Renal cortex interstitium (tissue), 11 donors: ENCODE data around the gene PYHIN1. TPM values are rescaled to one million over a fixed set of nuclear protein-coding genes. Genes with fewer than 3 reads are reported as not detected.

Experiments
- DNase-seq, 11 donors: peaks; one replicate each; pipeline ENCODE4 v3.0.0-alpha.2; 2013; ENCODE audit warnings: low read depth in 9 of 11, low spot score in 4 of 11; ENCODE audit errors: extremely low read depth in 1 of 11
- polyA plus RNA-seq, 3 donors: library from polyadenylated mRNA; unstranded; fragments of 120-200 nt; gene quantifications; one replicate each; pipeline ENCODE4 v1.2.1, GENCODE V29; 2013; ENCODE audit not compliant: insufficient read length in 3 of 3

Gene PYHIN1
- polyA plus RNA-seq, 3 donors, result 0.13 to 0.20 (median 0.18) TPM

DNA sequence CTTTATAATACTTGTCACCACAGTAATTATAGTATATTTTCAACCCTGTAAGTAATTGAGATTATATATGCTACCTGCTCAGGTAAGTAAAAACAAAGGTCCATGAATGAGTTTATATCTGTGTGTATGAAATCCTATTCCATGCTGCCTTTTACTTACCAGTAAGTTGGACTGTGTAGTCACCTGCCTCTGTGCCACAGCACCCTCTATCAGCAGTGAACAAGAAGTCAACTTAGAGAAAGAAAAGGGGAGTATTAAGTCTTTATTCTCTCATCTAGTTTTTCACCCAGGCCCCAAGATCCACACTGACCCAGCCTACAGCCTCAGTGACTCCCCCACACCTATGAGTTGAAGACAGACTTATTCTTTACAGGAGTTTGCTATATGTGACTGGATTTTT lies 41.5 kb downstream of the PYHIN1 start:
- no peak for DNase-seq

DNA sequence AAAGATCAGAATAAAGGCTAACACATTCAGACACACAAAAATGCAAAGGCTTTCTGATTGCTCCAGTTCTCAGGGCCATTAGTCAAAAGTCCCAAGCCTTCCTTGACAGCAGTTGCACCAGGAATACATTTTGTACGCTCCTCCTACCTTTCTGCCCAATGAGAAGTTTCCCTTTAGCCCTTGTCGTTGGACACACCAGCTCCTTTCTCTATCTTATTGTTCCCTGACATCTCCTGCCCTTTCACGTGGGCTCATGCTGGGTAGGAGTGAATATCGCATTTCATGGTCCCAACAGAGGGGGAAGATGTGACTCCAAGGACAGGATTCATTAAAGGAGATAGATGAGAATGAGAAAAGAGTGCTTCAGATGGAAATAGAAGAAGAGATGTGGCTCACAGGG lies 44.9 kb downstream of the PYHIN1 start:
- DNase-seq, result peak in 1 of 11 donors; percentile 1

DNA sequence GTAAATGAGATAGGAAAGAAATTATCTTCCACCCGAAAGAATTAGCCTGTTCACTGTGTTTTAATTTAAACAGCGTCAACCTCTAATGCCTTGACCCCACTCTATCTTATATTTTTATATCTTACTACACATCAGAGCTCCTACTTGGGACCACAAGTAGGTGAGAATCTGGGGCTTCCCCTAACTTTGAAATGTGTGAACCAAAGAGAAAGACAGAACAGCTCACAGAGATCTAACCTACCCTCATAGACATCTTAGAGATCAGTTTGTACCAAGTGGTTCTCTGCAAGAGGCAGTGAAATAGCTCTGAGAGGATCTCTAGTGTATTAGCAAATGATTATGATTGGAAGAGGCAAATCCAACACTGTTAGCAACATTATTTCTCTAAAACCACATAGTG lies 47.4 kb downstream of the PYHIN1 start:
- DNase-seq, result no peak

DNA sequence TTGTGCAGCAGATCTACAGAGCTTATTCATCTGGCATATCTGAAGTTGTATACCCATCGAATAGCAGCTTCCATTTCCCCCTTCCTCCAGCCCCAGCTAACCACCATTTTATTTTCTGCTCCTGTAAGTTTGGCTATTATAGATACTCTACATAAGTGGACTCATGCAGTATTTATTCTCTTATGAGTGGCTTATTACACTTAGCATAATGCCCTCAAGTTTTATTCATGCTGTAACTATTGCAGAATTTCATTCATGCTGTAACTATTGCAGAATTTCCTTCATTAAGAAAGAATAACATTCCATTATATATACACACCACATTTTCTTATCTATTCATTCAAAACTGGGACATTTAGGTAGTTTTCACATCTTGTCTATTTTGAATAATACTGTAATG lies 47.9 kb downstream of the PYHIN1 start:
- DNase-seq, result no peak

DNA sequence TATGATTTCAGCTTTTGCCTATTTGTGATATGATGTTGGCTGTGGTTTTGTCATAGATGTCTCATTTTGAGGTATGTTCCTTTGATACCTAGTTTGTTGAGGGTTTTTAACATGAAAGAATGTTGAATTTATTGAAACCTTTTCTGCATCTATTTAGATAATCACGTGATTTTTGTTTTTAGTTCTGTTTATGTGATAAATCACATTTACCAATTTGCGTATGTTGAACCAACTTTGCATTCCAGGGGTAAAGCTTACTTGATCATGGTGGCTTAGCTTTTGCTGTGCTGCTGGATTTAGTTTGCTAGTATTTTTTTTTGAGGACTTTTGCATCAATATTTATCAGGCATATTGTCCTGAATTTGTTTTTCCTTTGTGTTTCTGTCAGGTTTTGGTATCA lies 51.9 kb downstream of the PYHIN1 start:
- no peak for DNase-seq

DNA sequence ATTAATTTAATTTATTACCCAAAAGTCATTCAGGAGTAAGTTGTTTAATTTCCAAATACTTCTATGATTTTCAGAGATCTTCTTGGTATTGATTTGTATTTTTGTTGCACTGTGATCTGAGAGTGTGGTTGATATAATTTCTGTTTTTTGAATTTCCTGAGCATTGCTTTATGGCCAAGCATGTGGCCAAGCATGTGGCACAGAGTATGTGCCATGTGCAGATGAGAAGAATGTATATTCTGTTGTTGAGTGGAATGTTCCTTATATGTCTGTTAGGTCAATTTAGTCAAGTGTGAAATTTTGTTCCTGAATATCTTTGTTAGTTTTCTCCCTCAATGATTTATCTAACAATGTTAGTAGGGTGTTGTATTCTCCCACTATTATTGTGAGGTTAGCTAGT lies 53.0 kb downstream of the PYHIN1 start:
- DNase-seq, result no peak

DNA sequence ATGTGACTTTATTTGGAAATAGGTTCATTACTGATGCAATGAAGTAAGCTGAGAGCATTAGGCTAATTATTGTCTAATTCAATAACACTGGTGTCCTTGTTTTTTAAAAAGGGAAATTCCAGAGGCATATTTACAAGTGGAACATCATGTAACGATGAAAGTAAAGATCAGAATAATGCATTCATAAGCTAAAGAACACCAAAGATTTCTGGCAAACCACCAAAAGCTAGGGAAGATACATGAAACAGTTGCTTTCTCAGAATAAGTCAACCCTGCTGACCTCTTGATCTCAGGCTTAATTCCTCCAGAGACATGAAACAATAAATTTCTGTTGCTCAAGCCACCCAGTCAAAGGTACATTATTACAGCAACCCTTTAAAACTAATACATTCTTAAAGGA lies 58.1 kb downstream of the PYHIN1 start:
- no peak for DNase-seq

DNA sequence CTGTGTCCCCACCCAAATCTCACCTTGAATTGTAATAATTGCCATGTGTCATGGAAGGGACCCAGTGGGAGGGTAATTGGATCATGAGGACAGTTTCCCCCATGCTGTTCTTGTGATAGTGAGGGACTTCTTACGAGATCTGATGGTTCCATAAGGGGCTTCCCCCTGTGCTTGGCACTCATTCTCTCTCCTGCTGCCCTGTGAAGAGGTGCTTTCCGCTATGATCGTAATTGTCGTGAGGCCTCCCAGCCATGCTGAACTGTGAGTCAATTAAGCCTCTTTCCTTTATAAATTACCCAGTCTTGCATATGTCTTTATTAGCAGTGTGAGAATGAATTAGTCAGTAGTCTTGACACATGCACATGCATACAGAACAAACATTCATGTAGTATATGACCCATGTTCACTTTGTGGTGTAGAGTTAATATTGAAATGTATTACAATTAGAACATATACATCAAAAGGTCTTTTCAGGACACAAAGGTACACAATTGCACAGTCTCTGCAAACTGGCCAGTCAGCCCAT lies 61.5 kb downstream of the PYHIN1 start:
- no peak for DNase-seq

DNA sequence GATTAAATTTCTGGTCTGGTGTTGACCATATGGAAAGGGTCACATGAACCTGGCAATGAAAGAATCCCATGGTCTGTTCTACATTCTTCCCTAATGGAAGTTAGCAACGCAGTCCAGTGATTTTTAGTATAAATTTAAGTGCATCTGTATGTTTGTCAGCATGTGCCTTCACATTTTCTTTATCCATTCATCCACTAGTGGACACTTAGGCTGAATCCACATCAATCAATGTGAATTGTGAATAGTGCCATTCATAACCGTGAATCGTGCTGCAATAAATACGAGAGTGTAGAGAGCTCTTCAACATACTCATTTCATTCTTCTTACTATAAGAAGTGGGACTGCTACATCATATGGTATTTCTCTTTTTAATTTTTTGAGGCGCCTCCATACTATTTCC lies 65.6 kb downstream of the PYHIN1 start:
- DNase-seq, result no peak

DNA sequence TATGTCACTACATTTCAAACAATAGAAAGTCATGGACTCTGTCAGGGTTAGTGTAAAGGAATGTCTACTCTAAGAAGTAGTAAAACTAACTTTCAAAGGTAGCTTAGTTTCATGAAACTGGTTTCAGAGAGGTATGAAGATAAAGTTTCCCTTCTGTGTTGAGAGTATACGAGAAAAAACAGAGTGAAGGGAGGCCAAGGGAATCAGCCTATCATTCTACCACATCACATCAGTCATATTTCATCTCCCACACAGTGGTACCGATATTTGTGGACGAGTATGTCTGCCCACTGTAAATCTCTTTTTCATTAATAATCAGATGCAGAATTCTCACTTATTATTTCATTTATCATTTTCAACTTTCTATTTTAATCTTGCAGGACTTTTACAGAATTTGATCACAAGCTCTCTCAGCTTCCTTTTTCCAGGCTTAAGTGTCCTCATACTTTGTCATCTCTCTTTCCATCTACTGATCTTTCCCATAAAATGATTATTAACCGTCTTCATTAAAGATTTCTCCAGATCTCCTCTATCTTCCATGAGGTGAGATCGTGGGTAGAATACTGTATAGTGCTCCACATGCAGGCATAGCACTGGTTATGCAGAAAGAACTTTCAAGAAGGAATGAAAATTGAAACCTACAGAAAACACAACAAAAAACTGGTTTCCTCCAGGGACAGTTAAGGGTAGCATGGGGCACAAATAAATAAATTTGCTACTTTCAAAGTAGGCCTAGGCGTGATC lies 66.9 kb downstream of the PYHIN1 start:
- DNase-seq, result no peak

DNA sequence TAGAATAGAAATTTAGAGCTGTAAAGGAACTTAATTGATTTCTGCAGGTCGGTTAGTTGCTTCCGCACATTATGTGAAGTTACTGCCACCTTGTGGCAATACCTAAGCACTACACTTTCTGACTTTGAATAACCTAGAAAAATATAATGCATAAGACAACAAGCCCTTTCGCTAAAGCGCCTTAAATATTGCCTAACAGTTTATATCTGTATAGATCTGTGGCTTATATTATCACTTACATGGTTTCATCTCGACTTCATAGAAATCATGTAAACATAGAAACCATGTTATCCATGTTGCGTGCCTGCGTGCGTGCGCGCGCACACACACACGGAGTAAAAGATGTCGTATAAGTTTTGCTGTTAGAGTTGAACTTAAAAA lies 67.4 kb downstream of the PYHIN1 start:
- DNase-seq, result peak in 7 of 11 donors; percentile 49 to 84 (median 58)

DNA sequence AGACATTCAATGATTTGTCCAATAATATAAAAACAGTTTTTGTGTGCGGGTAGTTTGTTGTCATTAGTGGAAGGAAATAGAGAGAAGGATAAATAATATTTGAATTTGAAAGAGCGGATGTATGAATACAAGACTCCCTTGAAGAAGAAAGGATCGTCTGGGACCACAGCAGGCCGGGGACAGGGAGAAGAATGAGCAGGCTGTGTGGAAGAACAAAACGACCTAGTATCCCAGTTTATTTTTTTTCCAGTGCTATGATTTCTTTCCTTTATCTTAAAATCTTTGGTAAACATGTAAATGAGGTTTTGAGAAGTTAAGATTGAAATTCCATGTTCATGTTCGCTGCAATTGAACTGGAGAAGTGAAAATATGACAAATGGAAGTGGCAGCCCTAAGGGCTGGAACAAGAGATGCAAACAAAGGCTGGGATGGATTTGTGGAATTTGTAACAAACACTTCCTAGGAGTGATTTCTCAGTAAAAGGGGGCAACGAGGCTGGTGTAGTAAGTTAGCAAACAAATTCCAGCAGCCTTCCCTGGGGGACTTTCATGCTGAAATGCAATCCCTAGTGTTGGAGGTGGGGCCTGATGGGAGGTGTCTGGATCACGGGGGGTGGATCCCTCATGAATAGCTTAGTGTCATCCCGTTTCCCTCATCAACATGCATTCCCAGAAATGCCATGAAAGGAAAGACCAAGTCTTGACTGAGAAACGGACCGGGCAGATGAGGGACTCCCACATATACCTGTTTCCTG lies 68.1 kb downstream of the PYHIN1 start:
- DNase-seq, result peak; percentile 66 to 94 (median 84)

DNA sequence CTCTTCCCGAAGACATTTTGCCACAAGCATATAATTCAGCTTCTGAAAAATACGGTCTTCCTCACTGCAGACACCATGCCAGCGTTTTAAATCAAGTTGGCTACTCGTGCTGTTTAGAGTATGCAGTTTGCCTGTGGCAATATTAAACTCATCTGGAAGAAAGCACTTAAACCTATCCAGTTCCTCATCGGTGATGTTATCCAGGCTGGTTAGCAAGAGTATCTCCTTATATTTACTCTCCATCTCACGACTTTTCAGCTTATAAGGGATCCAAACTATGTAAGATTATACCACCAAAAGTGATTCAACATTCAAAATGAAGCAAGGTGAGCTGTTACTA lies 68.7 kb downstream of the PYHIN1 start:
- DNase-seq, result no peak

DNA sequence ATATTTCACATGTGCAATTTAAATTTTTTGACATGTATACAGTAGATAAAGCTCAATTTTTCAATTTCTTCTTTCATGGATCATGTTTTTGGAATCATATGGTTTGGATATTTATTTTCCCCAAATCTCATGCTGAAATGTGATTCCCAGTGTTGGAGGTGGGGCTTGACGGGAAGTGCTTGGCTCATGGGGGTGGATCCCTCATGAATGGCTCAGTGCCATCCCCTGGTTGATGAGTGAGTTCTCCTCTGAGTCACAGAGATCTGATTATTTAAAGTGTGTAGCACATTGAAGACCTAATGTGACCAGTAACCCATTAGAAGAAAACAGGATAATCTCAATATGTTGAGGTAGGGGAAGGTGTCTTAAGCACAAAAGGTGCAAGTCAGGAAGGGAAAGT lies 69.3 kb downstream of the PYHIN1 start:
- DNase-seq, result peak in 6 of 11 donors; percentile 53 to 68 (median 59)

DNA sequence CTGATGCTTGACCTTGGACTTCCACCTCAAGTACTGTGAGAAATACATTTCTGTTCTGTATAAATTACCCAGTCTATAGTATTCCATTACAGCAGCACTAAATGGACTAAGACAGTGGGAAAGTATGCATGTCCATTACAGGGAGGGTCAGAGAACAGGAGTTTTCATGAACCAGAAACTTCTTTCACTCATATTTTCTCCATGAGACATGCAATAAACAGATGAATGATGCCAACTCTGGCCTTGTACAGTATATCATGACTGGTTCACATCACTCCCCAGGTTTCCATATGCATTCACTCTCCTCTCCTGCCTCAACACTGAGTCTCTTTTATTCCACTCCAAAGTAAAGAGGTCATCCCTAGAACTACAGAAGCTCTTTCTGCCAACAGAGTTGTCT lies 73.8 kb downstream of the PYHIN1 start:
- DNase-seq, result no peak

DNA sequence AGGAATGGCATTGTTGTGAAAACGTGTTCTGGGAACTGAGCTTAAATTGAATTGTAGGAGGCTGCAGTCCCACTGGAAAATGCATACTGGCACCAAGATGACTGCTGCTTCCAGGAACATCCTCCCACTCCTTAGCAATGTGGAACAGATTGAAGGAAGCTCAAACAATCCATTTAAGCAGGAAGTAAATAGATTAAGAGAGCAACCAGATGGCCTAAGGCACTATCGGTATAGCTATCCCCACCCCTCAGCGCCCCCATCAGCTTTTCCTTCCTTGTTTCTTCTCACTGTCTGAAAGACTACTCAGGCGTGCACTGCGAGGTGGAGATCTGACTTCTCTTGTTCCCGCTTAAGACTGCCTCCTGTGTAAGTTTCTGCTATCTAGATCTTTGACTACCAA lies 74.3 kb downstream of the PYHIN1 start:
- peak in 2 of 11 donors; percentile 7 to 13 for DNase-seq

DNA sequence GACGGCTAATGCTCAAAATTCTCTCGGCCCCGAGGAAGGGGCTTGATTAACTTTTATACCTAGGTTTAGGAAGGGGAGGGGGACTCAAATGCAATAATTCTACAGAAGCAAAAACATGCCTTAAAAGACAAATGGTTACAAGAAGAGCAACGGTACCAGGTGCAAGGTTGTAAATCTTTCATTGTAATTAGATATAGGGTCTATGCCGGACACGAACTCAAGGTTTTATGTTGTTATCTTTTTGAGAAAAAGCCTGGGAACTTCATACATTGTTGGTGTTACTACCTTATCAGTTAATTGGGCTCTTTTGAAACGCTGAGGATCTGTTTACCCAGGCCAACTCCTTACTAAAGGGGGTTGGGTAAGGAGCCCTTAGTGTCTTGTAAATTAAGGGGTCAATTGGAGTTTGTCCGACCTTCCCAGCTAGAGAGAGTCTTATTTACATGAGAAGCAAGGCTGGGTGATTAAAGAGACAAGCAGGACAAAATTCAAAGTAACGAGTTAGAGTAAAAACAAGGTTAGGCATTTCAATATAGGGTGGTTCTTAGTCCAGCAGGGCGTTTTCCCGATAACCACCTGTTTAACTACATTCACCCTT lies 75.0 kb downstream of the PYHIN1 start:
- DNase-seq, result peak in 1 of 11 donors; percentile 14

DNA sequence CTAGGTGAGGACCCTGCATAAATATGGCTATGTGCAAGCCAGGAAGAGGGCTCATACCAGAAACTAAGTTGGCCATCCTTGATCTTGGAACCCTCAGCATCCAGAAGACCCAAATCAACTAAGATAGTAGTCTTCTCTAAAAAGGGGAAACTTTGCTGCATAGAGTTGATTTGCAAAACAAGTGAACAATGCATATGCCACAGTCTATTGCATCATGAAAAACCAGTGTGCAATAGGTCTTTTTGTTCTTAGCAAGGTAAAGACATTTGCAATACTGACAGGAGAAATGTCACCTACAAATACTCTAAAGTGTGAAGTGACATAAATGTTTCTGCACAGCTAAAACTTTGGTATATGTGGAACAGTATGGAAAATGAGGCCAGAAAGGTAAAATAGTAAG lies 76.4 kb downstream of the PYHIN1 start:
- no peak for DNase-seq

DNA sequence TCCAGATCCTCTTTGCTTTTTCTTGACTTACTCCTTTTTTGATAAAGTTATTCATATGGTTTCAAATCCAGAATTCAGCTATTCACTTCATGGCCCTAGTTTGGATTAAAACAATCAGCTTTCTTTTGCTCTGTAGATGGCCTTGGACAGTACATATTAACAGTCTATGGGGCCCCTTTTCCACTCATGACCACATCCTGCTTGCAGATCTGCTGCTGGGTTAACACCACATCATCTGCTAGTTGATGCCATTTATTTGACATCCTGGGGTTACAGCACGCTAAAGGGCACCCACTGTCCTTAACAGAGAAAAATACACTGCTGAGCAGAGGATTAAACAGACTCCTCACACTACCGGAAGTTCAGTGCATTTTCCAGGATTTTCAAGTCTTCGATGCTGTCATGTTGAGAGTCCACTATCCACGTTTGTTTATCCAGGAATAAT lies 77.4 kb downstream of the PYHIN1 start:
- DNase-seq, result no peak

DNA sequence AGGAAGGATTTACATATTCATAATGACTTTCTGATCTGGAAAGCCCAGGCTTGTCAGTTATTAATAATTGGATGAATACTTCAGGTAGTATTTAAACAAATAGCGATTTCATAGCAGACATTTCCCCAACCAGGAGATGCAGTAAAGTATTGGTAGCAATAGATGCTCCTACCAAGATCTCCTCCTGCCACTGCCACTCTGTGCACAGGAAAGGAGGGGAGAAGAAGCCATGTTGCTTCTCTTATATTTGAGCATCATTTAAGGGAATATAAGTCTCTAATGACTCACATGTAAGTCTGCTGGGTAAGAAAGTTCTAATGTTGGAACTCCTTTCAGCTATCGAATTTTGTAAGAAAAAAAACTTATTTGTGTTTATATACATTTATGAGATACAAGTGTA lies 77.9 kb downstream of the PYHIN1 start:
- DNase-seq, result no peak
